Caki2 (cell line): ENCODE results near the gene TMEM255A. TPM values are rescaled to one million over a fixed set of nuclear protein-coding genes. Genes with fewer than 3 reads are reported as not detected.
"Not testable (repeated sequence)": the region's sequence is repeated elsewhere in the genome, so short reads cannot be mapped to it uniquely, and the experiment has no call there.

ENCODE experiments used
- DNase-seq: peaks from one replicate; pipeline ENCODE4 v3.0.0-alpha.2; 2015; ENCODE audit warnings: low read depth
- in situ Hi-C: cut with HindIII; loops from 2 replicates; pipeline ENCODE4 v1.10.0; 2016; ENCODE audit warnings: low sequenced_read_pairs, low pct_unique_long_range_greater_than_20kb, mixed read lengths
- total RNA-seq: library from RNA; depleted of rRNA; stranded (reverse); fragments of >200 nt; shearing (Covaris generic); gene quantifications from 2 replicates; pipeline ENCODE4 v1.2.3, GENCODE V29; 2014; ENCODE audit warnings: low replicate concordance; rRNA removed

The TMEM255A gene
- 0.38 and 0.41 TPM in 2 replicates for total RNA-seq

- DNase-seq, result peak; percentile 33
- in situ Hi-C loops, result no loop called here
Observed at GRCh38 chrX:120310861-120311726, at the start of gene TMEM255A. TSS of gene TMEM255A (minus strand) at chrX:120311461. CDS start at chrX:120311309, 152 bp downstream.

- in situ Hi-C loops, result no loop called here
- peak; percentile 25 for DNase-seq
Observed at GRCh38 chrX:120358737-120359456, 47.6 kb upstream of the TMEM255A start.

GRCh38 chrX:120357186-120357585, 45.9 kb upstream of the TMEM255A start:
- in situ Hi-C loops, result no loop called here
- DNase-seq, result no peak

- in situ Hi-C loops, result no loop called here
- DNase-seq, result no peak
Observed at GRCh38 chrX:120356084-120356483, 44.8 kb upstream of the TMEM255A start.

DNA sequence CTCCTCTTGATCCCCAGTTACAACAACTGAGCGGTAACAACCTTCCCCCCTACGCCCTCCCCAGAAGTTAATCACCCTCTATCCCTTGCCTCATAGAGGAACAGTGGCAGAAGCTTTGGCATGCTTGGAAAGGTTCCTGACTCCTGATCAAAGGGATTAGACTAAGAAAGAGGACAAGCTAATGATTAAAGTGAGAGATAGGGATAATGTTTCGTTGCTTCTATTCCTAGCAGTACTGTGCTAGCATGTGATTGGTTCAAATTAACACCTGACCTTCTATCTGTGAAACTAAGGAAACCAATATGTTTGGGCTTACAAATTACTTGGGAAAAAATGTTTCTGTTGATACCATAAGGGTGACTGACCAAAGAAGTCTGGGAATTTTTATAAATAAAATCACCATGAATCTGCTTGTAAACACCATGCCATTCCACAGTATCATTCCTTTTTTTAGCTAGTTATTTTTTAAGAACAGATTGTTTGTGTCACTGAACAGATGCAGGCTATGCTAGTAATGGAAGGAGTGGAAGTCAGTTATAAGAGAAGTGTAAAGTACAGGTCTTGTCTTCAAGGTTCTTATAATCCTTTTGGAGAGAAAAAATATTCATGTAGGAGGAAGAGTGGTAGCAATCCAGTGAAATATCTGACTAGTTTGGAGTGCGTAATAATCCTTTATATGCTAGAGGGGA, 39.3 kb upstream of the TMEM255A start:
- DNase-seq, result no peak
- in situ Hi-C loops, result no loop called here

DNA sequence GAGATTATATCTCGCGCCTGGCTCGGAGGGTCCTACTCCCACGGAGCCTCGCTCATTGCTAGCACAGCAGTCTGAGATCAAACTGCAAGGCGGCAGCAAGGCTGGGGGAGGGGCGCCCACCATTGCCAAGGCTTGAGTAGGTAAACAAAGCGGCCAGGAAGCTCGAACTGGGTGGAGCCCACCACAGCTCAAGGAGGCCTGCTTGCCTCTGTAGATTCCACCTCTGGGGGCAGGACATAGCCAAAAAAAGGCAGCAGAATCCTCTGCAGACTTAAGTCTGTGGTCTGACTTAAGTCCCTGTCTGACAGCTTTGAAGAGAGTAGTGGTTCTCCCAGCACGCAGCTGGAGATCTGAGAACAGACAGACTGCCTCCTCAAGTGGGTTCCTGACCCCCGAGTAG, 33.3 kb upstream of the TMEM255A start:
- in situ Hi-C loops, DNase-seq: not testable (repeated sequence)

DNA sequence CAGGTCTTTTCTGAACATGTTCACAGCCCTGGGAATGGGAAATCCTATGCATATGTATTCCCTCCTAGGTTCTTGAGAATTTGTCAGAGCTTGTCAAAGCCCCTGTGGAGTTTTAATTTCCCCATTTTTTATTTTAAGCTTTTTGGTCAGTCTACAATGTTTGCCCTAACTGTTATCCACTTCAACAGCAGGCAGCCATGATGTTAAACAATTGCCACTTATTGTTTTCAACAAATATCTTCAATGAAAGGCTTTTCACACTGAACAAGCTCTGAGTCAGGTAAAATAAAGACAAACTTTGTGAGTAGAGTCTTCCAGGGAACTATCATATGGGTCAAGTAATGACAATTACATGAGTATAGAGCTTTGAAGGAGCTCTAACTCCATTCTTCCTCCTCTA, 25.6 kb upstream of the TMEM255A start:
- DNase-seq, result no peak
- in situ Hi-C loops, result no loop called here

- DNase-seq, result no peak
- in situ Hi-C loops, result no loop called here
Observed at GRCh38 chrX:120335289-120335688, 24.0 kb upstream of the TMEM255A start.

DNA sequence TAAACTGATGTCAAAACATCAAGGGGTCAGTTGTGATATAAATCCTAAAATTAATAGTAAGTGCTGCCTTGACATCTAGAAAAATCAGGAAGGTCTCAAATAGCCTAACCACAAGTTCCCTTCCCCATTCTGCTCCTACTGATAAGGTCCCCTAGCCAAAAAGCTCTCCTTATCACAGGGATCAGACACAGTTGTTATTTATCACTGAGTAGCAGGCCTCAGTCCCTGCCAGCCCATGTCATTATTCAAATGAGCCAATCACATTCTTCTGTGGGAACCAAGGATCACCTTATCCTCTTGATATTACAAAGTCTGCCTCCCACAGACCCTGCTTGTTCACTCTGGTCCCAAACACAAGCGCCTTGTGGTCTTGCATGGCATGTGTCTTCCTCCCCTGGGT, 23.3 kb upstream of the TMEM255A start:
- in situ Hi-C loops, result no loop called here
- no peak for DNase-seq

DNA sequence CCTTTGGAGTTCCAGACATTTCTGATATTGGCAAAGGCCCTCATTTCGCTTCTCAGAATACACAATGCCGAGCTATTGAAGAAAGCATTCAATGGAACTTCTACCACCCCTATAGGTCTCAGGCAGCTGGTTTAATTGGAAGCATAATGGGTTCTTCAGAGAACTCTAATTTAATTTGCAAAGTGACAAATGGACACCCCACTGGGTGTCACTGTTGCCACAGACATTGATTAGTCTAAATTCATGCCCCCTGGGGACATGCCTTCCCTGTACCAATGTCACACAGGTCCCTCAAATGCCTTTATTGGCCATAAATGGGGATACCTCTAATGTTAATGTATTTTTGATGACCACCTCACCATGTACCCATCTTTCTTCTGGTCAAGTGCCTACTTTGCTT, 22.9 kb upstream of the TMEM255A start:
- DNase-seq, result no peak
- in situ Hi-C loops, result no loop called here

- in situ Hi-C loops, result no loop called here
- DNase-seq, result no peak
Observed at GRCh38 chrX:120332394-120332793, 21.1 kb upstream of the TMEM255A start.

- no peak for DNase-seq
- in situ Hi-C loops, result no loop called here
Observed at GRCh38 chrX:120331116-120331515, 19.9 kb upstream of the TMEM255A start.

- no peak for DNase-seq
- in situ Hi-C loops, result no loop called here
Observed at GRCh38 chrX:120321520-120322281, 10.4 kb upstream of the TMEM255A start.

- in situ Hi-C loops, result no loop called here
Observed at GRCh38 chrX:120318411-120318810, 7.2 kb upstream of the TMEM255A start.

DNA sequence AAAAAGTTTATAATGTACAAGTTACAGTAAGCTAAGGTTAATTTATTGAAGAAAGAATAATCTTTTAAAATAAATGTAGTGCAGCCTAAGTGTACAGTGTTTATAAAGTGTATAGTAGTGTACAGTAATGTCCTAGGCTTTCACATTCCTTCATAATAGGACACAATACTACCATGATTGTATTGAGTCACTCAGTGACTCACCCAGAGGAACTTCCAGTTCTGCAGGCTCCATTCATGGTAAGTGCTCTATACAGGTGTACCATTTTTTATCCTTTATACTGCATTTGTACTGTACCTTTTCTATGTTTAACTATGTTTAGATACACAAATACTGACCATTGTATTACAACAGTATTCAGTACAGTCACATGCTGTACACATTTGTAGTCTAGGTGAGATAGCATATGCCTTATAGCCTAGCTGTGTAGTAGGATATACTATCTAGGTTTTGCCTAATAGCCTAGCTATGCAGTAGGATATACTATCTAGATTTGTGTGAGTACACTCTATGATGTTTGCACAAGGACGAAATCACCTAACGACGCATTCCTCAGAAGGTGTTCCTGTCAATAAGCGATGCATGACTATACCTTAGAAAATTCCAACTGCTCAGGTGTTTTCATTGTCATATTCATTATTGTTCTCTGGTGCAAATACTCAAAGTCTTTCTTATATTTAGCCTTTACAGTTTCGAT, 5.5 kb upstream of the TMEM255A start:
- no peak for DNase-seq
- in situ Hi-C loops, result no loop called here

More at GRCh38 chrX:120318411-120318810, 7.2 kb upstream of the TMEM255A start:
- DNase-seq, result no peak

- in situ Hi-C loops, result no loop called here
- DNase-seq, result no peak
Observed at GRCh38 chrX:120315776-120316175, 4.5 kb upstream of the TMEM255A start.

DNA sequence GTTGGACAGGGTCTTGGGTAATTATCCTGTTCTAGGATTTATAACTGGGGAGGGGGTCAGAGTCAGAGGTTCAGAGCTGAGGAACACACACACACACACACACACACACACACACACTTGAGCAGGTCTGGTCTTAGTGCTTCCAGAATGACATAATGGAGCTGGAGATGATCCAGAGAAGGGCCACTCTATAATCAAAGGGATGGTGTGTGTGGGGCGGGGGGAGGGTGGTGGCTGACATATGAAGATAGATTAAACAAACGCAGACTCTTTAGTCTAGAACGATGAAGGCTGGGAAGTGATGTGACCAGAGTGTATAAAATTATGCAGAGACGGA, 434 bp upstream of the TMEM255A start:
- in situ Hi-C loops, result no loop called here
- peak; percentile 3 for DNase-seq
